HG02981 (cell line): ENCODE data around the gene MORN3.
A peak's percentile ranks its signal among the peaks of the same experiment; 100 is the strongest.
"Not testable (repeated sequence)": the region's sequence is repeated elsewhere in the genome, so short reads cannot be mapped to it uniquely, and the experiment has no call there.

ENCODE experiments used
- ATAC-seq: cut with Tn5 transposase; IDR thresholded peaks from one replicate; pipeline ENCODE4 v1.9.1; 2021; ENCODE audit warnings: mild to moderate bottlenecking, moderate library complexity; ENCODE audit not compliant: unreplicated experiment

MORN3 gene

GRCh38 chr12:121641343-121641630 is 28.2 kb downstream of the MORN3 start:
- ATAC-seq = no peak

- no peak for ATAC-seq
Observed at GRCh38 chr12:121638298-121639202, 30.9 kb downstream of the MORN3 start.

GRCh38 chr12:121637231-121637914 is 32.1 kb downstream of the MORN3 start:
- no peak for ATAC-seq

- ATAC-seq = no peak
Observed at GRCh38 chr12:121634836-121635235, 34.6 kb downstream of the MORN3 start.

- not testable (repeated sequence) for ATAC-seq
Observed at GRCh38 chr12:121633833-121634196, 35.6 kb downstream of the MORN3 start.

GRCh38 chr12:121632069-121632970 is 37.1 kb downstream of the MORN3 start:
- ATAC-seq = no peak

GRCh38 chr12:121630791-121631355 is 38.6 kb downstream of the MORN3 start:
- ATAC-seq = no peak

GRCh38 chr12:121628536-121628935 is 40.9 kb downstream of the MORN3 start:
- ATAC-seq = no peak

GRCh38 chr12:121628037-121628436 is 41.4 kb downstream of the MORN3 start:
- ATAC-seq = no peak

- ATAC-seq = peak; percentile 30
Observed at GRCh38 chr12:121626853-121627640, 42.4 kb downstream of the MORN3 start.

GRCh38 chr12:121626087-121626852 is 43.2 kb downstream of the MORN3 start, which contains the start of gene ORAI1:
Gene ORAI1 (plus strand): TSS chr12:121626530.
- ATAC-seq = peak; percentile 61

GRCh38 chr12:121620333-121620891 is 49.0 kb downstream of the MORN3 start:
- no peak for ATAC-seq

- no peak for ATAC-seq
Observed at GRCh38 chr12:121618659-121619233, 50.7 kb downstream of the MORN3 start.

- no peak for ATAC-seq
Observed at GRCh38 chr12:121614872-121615467, 54.5 kb downstream of the MORN3 start.

- no peak for ATAC-seq
Observed at GRCh38 chr12:121613462-121613861, 56.0 kb downstream of the MORN3 start.

GRCh38 chr12:121611306-121611705 is 58.1 kb downstream of the MORN3 start:
- no peak for ATAC-seq

- ATAC-seq = no peak
Observed at GRCh38 chr12:121610239-121611149, 59.0 kb downstream of the MORN3 start.
